Panc1 (cell line): Measurements from ENCODE around the gene LONP2.

Source experiments
- POLR2AphosphoS5 ChIP-seq: IDR thresholded peaks from 2 replicates; pipeline ENCODE4 v1.6.1; 2012; ENCODE audit warnings: mild to moderate bottlenecking, low read depth, low read length, moderate library complexity
- TF ChIP-seq, protein P1 (sequence below): fragments of 450-650 bp; IDR thresholded peaks from 2 replicates; pipeline ENCODE4 v1.5.1; 2017; ENCODE audit warnings: mild to moderate bottlenecking

DNA sequence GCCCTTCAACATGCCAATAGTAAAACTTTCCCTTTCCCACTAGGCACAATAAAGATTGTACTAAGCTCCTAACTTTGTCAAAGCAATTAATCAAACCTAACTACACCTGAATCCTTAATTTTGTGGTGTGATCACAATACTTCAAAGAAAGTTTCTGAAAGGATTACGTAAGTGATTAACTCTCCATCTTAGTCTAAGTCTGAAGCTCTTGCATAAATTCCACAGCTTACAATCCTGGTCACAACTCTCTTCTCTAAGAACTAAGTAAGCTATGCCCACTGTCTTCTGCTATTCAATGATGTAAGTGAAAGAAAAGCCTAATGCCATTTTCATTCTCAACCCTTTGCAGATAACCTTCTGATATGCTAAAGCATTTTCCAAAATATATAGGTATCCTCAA is 125.7 kb downstream of the LONP2 start:
- TF ChIP-seq, protein P1, sequence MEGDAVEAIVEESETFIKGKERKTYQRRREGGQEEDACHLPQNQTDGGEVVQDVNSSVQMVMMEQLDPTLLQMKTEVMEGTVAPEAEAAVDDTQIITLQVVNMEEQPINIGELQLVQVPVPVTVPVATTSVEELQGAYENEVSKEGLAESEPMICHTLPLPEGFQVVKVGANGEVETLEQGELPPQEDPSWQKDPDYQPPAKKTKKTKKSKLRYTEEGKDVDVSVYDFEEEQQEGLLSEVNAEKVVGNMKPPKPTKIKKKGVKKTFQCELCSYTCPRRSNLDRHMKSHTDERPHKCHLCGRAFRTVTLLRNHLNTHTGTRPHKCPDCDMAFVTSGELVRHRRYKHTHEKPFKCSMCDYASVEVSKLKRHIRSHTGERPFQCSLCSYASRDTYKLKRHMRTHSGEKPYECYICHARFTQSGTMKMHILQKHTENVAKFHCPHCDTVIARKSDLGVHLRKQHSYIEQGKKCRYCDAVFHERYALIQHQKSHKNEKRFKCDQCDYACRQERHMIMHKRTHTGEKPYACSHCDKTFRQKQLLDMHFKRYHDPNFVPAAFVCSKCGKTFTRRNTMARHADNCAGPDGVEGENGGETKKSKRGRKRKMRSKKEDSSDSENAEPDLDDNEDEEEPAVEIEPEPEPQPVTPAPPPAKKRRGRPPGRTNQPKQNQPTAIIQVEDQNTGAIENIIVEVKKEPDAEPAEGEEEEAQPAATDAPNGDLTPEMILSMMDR, result no peak
- TF ChIP-seq POLR2AphosphoS5, result no peak
